DMS53 treated with DMSO at 0.1 percent for 48 hours (cell line): ENCODE data around the gene EPB41L4A.
"Not testable (repeated sequence)": the region's sequence is repeated elsewhere in the genome, so short reads cannot be mapped to it uniquely, and the experiment has no call there.

Experiments used
- DNase-seq: peaks from one replicate; lab custom pipeline; 2025; ENCODE audit not compliant: unreplicated experiment; lab: John Stamatoyannopoulos, UW

Gene EPB41L4A

DNA sequence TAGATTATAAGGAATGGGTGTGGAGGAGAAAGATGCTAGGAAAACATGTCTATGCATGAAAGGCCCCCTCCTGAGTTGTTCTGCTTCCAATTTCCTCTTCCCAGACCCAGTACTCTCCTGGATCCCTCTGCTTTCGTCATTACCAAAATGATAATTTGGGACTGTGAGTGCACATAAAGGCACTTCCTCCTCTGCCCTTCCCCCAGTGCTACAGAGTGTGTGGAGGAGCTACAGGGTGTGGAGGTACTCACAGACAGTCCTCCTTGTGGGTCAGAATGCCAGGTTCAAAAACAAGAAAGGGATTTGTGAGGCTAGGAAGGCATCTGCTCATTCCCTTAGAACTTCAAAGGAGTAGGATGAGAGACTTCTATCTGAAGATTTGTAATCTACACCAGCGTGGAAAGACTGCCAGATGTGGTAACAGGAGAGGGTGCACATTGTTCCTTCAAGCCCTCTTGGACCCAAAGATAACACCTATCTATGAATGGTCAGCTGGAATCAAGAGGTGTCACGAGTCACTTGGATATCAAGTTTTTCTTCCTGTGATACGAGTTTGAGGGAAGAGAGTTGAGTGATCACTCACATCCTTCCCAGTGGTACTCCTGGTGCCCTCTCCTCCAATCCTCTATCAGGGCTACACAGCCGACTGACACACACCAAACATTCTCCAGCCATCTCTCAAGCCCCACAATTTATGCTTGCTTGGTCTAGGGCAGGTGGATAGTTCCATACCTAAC lies 201.1 kb downstream of the EPB41L4A start:
- no peak for DNase-seq

DNA sequence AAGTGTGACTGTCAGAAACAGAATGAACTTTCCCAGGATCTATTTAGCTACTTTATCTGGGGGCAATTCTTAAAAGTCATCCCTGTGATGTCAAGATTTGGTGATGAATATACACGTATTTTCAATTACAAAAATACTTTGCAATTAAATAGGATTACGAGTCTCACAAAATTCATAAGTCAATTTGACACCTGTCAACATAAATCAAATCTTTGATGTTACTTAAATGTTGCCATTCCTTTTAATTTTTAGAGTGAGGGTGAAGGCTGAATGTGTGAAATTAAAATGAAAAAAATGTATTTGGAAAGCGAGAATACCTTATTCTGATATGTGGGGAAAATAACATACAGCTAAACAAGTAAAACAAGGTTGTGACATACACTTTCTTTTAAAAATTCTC lies 202.9 kb downstream of the EPB41L4A start:
- no peak for DNase-seq

DNA sequence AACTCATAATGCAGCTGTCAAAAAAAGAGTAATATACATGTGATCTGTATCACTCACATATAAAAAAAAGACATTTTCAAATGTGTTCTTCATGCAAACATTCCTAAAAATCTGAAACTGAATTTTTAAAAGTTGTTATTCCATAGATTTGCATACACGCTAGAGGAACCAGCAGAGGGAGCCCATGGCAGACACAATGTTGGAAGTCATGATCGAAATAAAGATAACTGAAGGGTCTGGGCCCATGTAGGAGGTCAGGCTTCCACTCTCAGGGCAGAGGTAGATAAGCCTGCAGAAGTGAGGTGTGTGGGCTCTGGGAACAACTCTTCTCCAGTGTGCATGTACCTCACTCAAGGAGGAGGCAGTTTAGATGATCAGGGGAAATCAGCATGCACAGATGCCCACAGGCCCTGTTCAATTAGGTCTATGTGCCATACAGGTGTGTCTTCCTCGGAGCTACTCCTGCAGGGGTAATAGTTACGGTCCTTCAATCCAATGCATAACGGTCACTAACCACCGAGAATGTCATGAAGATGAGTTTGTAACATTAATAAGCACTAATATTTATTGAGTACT lies 208.6 kb downstream of the EPB41L4A start:
- DNase-seq = peak; percentile 29

DNA sequence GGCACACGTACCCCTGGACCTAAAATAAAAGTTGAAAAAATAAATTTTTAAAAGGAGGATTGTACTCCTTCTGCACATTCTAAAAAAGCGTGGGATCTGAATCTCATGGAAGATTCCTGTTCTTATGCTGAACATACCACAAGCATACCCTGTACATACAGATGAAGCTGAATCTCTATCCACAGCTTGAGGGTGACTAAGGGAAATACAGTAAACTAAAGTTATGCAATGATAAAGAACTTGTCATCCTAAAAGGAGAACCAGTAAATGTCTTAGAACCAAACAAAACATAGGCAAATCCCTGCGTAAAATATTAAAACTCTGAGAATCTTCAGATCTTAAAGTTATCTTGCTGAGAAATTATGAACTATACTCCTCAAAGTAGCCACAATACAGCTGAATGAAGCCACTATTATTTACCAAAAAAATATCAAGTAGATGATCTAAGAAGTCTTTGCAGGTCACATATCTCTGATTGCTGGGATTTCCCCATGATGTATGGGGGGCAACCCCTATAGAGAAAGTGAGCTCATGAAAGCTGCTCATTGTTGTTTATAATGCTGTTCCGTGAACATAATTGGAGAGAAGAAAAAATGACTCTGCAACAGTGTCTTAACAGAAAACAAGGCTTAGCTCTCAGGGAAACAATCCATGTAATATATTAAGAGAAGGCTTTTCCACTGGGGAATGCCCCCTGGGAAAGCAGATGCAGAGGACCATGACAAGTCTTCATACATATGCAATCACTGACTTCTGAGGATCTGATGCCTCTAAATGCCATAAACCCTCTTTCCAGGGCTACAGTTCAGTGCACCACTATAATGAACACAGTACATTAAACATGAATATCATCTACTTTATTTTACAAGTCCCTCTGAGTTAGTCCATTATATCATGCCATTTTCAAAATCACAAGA lies 210.1 kb downstream of the EPB41L4A start:
- no peak for DNase-seq

DNA sequence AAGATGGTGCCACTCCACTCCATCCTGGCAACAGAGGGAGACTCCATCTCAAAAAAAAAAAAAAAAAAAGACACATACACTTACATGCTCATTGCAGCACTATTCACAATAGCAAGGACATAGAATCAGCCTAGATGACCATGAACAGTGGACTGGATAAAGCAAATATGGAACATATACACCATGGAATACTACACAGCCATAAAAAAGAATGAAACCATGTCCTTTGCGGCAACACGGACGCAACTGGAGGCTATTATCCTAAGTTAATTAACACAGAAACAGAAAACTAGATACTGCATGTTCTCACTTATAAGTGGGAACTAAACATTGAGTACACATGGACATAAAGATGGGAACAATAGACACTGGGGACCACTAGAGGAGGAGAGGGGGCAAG lies 210.9 kb downstream of the EPB41L4A start:
- DNase-seq = not testable (repeated sequence)

DNA sequence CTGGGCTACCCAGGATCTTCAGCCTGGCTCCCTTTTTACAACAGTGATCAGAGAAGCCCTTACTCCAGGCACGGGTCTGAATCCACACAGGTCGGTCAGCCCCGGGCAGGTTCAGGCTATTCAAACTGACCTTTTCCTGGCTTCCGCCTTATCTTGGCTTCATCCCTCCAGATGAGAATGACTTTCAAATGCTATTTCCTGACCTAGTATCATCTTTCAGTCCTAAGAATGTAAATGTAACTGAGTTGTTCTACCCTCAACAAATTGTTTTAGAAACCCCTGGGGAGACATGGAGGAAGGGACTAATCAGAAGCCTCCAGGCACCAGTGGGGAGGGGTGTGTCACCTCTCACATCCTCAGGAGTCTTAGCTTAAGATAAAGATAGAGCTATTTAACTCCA lies 213.2 kb downstream of the EPB41L4A start:
- no peak for DNase-seq

DNA sequence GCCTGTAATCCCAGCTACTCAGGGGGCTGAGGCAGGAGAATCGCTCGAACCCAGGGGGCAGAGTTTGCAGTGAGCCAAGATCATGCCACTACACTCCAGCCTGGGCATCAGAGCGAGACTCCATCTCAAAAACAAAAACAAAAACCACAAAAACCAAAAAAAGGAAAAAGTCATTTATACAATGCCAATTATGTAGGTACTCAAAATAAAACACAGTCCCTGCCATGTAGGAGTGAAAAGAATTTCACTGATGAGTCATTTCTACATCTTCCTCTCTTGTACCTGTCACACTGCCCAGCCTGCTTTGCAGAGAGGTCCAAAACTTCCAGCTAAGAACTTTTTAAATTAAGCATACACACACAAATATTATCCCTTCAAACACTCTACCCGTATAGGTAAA lies 215.8 kb downstream of the EPB41L4A start:
- no peak for DNase-seq

DNA sequence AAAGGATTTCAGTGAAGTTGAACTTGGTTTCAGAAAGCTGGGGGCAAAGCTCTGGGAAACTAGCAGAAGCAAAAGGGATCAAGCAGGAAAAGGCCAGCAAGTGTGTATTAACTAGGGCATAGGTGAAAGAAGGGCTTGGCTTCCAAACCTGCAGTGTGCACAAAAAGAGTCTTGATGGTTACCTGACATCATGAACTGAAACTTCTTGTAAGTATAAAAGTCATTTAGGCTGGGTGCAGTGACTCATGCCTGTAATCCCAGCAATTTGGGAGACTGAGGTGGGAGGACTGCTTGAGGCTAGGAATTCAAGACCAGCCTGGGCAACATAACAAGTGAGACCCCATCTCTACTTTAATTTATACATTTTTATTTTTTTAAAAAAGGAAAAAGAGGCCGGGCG lies 216.4 kb downstream of the EPB41L4A start:
- no peak for DNase-seq

DNA sequence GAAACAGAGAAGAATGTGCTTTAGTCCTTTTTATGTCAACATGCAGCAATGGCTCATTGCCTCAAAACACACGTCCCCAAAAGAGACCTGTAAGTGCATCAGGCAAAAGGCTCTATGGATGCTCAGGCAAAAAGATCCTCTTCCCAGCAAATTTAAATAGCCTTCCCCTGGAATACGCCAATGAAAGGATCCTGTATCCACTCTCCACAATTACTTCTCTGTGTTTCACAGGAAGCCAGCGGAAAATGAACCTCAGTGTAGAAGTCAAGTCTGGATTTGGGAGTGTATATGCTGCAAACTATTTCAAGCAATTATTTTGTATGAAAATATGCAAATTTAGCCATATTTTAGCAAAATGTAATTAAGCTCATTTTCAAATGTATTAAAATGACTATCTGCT lies 217.9 kb downstream of the EPB41L4A start:
- DNase-seq = no peak

DNA sequence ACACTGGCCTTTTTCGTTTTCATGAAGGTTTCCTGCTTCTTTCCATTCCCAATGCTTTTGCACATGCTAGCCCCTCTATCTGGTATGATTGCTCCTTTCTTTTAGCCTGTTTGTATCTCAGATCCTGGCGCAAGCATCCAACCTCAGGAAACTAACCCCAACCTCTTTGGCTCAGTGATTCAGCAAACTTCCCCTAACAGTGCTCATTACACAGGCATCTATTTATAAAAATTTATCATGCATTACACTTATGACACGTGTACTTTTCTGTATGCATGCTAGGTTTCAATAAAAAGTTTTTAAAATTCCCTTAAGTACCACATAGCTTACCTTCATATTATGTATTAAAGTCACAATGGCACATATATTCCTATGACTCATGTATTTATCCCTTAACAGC lies 218.9 kb downstream of the EPB41L4A start:
- no peak for DNase-seq

DNA sequence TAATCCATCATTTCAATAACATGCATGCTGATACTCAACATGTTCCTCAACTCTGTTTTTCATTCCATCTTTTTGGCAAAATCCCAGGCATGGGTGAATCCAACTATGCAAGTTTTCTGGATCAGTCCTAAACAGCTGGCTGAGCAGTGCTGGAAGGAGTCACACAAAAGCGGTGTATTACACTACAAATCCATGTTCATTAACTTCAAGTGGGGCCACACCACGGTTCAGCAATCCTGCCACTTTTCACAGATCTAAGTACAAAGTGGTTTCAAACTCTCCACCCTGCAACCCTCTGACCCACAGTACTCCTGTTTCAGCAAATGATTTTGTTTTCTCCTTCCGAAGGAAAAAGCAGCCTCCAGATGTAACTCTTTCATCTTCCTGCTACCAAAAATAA lies 222.5 kb downstream of the EPB41L4A start:
- no peak for DNase-seq

DNA sequence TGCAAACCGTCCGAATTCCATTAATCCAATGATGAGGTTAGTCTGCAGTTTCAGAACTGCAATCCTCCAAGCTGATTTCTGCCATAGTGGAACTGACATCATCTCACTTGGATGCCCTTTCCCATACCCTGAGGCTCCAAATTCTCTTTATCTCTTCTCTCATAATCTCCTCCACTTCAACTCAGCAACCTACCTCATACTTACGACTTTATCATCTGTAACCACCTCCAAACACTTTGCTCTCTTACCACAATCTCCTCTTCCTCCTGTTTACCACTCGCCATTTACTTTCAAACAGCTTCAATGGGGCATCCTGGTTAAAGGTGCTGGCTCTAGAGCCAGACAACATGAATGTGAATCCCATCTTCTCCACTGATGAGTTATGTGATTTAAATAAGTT lies 223.2 kb downstream of the EPB41L4A start:
- DNase-seq = no peak

DNA sequence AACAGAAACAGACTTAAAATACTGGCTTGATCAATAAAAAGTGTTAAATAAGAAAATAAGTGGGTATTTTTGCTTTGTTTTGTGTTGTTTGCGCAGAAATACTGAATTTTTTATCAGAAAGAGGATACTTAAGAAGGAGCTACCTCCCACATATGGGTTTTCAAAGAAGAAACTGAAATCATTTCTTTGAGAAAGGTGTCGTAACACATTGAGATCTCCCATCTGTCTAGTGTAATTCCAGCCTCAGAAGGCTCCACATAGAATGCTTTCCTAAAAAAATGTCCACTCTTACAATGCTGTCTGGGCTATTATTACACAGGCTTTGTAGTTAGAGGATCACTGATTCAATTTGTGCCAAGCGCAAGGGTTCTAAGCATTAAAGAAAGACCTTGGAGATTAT lies 226.2 kb downstream of the EPB41L4A start:
- no peak for DNase-seq

DNA sequence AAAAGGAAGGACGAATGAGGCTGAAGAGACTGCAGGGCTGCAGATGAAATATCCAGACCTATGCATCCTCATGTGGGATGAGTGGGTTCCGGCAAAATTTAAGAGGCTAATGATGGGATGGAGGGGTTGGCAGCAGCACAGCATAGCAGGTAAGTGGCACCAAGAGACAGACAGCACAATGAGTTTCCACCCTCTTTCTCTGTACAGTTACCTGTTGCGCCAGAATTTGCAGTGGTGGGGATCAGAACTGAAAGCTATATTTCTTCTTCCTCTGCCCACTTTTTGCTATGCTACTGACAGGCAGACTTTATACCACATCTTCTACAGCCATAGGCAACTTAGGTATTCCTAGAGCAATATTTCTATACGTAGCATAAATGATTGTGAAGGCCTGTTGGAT lies 227.0 kb downstream of the EPB41L4A start:
- DNase-seq = no peak

DNA sequence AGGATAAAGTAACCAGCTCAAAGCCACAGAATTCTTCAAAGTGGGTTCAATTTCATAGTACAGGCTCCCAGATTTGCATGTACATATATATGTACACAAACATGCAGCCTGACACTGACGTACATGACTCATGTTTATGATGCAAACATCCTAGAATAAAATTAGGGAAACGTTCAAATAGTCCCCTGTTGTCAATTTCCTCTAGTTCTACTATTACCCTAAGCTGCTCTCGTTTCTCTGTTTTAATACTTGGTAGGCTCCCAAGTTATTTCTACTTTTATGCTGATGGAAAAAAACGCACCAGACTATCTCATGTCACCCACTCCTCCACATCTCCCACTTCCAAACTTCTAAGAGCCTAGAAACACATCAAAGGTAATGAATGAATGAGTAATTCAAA lies 229.7 kb downstream of the EPB41L4A start:
- DNase-seq = no peak

DNA sequence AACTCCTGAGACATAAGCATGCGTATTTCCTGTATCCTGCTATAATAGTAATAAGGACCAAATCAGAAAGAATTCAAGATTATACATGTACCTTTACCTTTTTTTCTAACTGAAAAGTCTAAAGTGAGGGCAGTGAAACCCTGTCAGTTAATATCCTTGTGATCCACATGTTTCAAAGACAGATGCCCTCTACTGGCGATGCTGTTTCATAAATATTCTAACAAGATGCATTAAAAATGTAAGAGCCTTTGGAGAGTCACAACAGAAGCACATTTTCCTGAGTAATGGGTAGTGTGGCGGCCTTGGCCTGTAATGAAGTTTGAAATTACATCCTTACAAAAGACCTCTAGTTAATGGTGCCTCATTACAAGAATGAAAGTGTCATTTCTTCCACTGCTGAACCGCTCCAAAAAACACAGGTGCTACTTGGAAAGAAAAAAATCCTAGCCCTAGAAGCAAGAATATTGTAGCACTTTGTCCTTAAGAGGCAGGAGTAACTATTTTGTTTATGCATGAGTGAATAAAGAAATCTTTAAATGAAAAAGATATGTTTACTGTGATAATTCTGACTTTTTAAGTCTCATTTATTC lies 232.6 kb downstream of the EPB41L4A start:
- peak; percentile 65 for DNase-seq

DNA sequence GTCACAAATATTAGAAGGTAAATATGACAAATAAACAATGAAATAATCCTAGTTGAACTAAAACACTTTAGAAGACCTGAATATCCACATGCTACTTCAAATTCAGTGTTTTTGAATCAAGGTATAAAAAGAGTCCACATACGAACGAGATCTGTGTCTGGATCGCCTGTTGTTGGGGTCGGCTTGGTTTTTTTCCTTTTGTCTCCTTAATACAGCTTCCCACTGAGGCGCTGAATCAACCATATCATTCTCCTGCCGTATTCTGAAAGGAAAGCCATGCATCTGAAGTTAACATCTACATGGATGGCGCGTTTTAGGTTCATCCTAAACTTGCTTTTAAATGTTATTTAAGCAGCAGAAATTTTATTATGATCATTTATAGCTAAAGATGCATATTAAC lies 235.2 kb downstream of the EPB41L4A start:
- DNase-seq = no peak

DNA sequence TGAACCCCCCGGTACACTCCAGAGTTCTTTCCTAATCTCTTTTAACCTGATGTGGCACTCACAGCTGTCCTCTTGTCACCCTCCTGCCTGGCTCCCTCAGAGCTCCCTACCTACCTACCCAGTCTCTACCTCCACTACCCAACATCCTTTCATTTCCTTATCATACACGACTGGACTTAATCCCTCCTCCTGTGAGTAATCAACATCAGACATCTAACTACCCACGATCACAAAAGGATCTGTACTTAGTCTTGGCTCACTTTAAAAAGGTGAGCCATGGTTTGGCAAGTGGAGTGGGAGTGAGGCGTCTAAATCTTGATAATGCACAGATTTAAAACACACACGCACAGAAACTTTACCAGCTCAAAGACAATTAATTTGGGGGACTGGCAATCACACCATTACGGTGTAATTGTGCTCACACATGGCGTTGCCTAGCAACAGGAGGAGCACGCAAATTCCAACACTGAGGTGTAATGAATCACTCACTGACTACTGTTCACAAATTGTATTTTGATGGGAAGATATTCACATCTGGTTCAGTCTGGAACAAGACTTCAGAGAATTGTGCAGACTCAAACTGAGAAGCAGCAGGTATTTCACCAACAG lies 235.9 kb downstream of the EPB41L4A start:
- DNase-seq = no peak

DNA sequence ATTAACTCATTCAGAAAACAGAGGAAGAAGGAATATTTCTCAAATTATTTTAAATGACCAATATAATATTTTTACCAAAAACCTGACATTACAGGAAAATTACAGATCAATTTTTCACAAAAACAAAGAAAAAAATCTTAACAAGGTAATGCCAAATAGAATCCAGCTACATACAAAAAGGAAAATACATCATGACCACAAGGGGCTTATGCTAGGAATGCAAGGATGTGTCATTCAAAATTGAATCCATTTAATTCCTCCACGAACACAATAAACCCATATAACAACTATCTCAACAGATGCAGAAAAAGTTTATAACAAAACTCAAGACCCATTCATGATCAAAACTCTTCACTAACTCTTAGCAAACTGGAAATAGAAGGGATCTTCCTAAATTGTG lies 239.8 kb downstream of the EPB41L4A start:
- no peak for DNase-seq

DNA sequence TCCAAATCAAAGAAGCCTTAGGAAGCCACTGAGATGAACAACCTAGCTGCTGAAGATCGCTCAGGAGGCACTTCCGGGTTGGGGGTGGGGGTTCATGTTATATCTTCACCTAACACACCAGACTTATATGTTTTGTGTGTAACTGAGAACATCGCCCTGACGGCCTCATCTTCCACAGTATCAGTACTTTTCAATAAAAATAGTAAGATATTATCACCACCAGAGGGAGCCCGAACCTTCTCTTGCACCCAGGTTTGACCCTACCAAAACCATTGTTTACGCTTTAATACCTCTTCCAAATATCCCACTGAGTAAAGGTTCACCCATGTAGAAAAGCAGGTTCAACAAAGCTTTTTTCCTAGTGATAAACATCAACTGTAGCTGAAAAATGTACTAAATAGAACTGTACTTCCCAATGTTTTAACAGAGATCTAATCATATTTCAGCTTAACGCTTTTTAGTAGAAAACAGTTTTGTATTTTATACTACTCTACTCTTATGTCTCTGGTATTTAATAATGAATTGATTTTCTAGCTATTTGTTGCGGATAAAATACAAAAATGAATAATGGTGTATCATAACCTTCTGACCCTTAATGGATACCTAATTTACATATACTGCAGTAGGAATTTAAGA lies 244.0 kb downstream of the EPB41L4A start:
- peak; percentile 92 for DNase-seq
